Measurements from ENCODE around the gene BFSP1. TPM values are rescaled to one million over a fixed set of nuclear protein-coding genes. Genes with fewer than 3 reads are reported as not detected.

BFSP1 gene
- total and polyA plus RNA-seq, 9 donors = 0.92 to 4.9 (median 1.5) TPM

DNA sequence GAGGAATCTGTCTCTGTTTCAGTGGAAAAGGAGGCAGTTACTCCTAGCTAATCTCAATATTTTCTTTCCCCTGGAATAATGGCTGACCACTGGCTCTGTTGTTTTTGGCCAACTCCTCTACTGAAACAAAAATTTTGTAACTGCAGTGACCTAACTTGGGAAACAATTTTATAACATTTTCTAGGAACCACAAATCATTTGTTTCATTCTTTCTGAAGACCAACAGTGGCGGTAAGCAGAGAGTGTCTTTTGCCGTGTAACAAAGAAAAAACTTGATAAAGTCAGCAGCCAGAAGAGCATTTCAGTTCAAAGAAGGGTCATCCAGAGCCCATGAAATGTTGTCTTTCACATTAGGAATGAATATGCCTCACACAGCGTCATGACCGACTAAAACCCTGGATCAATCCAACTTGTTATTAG lies 11.8 kb upstream of the BFSP1 start:
- no peaks in the 10 kb centered on the region for H3K27me3 ChIP-seq
- DNase-seq = peak in 2 of 5 donors; percentile 24 to 46
- no peak overlapping the region for H3K4me3 ChIP-seq
- TF ChIP-seq, protein P1, sequence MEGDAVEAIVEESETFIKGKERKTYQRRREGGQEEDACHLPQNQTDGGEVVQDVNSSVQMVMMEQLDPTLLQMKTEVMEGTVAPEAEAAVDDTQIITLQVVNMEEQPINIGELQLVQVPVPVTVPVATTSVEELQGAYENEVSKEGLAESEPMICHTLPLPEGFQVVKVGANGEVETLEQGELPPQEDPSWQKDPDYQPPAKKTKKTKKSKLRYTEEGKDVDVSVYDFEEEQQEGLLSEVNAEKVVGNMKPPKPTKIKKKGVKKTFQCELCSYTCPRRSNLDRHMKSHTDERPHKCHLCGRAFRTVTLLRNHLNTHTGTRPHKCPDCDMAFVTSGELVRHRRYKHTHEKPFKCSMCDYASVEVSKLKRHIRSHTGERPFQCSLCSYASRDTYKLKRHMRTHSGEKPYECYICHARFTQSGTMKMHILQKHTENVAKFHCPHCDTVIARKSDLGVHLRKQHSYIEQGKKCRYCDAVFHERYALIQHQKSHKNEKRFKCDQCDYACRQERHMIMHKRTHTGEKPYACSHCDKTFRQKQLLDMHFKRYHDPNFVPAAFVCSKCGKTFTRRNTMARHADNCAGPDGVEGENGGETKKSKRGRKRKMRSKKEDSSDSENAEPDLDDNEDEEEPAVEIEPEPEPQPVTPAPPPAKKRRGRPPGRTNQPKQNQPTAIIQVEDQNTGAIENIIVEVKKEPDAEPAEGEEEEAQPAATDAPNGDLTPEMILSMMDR (IDR thresholded peaks at IDR 0.05) = no peak
- peak; percentile 50 for TF ChIP-seq EP300 (IDR thresholded peaks at IDR 0.05)
- H3K4me1 ChIP-seq (ENCODE audit: insufficient read depth) = peaks cover 7% of the 10 kb centered on the region
- H3K9me3 ChIP-seq = no peaks in the 10 kb centered on the region
- intact Hi-C loops (cut with DNase I) = no loop called here
- peak overlapping the region in 1 of 2 donors; percentile 82 for H3K27ac ChIP-seq
- WGBS, 3 donors = 5 to 7% (median 6%) methylated on average over 4 of the region's 4 CpGs
- H3K36me3 ChIP-seq = no peaks in the 10 kb centered on the region

DNA sequence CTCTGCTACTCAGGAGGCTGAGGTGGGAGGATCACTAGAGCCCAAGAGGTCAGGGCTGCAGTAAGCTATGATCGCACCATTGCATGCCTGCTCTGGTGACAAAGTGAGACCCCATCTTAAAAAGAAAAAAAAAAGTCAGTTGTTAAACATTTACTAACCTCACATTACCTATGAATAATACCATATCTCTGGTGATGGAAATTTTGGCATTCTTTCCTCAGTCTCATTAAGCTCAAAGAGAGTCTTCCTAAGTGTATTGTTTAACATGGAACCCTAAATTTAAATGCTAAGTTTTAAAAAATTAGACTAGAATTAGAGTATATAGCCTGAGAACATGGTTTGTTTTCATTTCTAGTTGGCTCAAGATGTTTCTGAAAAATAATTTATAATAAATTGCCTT lies 11.3 kb upstream of the BFSP1 start:
- Histone ChIP-seq H3K27me3 (no peaks in the 10 kb centered on the region), H3K4me1 (ENCODE audit: insufficient read depth) (peaks cover 7% of the 10 kb centered on the region), H3K36me3 (no peaks in the 10 kb centered on the region), H3K4me3 (no peak overlapping the region), H3K9me3 (no peaks in the 10 kb centered on the region), H3K27ac (peak overlapping the region in 1 of 2 donors; percentile 82)
- TF ChIP-seq, protein P1 (IDR thresholded peaks at IDR 0.05) = no peak
- TF ChIP-seq POLR2A (IDR thresholded peaks at IDR 0.05) = no peak
- no peak for TF ChIP-seq EP300 (IDR thresholded peaks at IDR 0.05)
- intact Hi-C loops (cut with DNase I) = no loop called here
- no peak for DNase-seq
- 8 to 27% (median 21%) methylated on average over 1 of the region's 1 CpG for WGBS, 3 donors

DNA sequence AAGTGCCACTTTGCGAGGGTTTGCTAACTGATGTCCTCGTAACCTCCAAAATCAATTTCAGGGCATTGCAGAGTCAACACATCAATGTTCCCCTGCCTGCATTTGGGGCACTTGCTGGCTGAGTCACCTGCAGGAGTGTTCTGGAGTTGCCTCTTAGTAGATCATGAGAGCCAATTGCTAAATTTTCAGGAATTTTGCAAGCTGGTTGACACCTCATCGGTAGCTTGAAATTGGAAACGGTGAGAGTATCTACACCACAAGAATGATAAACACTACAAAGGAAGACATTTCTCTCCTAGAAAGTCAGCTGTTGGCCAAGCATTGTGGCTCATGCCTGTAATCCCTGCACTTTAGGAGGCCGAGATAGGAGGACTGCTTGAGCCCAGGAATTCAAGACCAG lies 10.8 kb upstream of the BFSP1 start:
- Histone ChIP-seq H3K27ac (peak overlapping the region in 1 of 2 donors; percentile 82), H3K9me3 (no peaks in the 10 kb centered on the region), H3K27me3 (no peaks in the 10 kb centered on the region), H3K4me1 (ENCODE audit: insufficient read depth) (peaks cover 7% of the 10 kb centered on the region), H3K36me3 (no peaks in the 10 kb centered on the region), H3K4me3 (no peak overlapping the region)
- TF ChIP-seq EP300 (IDR thresholded peaks at IDR 0.05) (no peak), POLR2A (IDR thresholded peaks at IDR 0.05) (no peak)
- TF ChIP-seq, protein P1 (IDR thresholded peaks at IDR 0.05) = no peak
- no peak for DNase-seq
- intact Hi-C loops (cut with DNase I) = no loop called here
- WGBS, 3 donors = 38 to 50% (median 46%) methylated on average over 5 of the region's 5 CpGs

DNA sequence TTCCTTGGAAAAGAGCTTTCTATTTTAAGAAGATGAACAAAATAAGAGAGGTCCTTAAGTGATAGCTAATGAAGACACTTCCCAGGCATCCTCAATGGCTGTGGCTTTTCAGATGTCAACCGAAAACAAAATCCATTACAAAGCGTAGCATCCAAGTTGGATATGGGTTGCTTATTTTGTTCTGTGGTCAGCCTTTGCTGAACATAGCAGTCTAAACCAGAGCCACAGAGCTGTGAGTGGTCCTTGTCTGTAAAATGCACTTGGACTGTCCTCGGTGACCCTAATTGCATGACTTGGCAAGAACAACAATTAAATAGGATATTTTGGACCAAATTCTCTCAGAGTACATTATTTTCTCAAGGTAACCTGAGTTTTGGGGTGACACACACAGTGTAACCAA lies 10.4 kb upstream of the BFSP1 start:
- DNase-seq = no peak
- no peak overlapping the region for H3K27ac ChIP-seq
- no peaks in the 10 kb centered on the region for H3K9me3 ChIP-seq
- H3K4me3 ChIP-seq = no peak overlapping the region
- intact Hi-C loops (cut with DNase I) = no loop called here
- no peaks in the 10 kb centered on the region for H3K36me3 ChIP-seq
- peaks cover 7% of the 10 kb centered on the region for H3K4me1 ChIP-seq (ENCODE audit: insufficient read depth)
- WGBS, 3 donors = 58 to 74% (median 68%) methylated on average over 3 of the region's 3 CpGs
- no peaks in the 10 kb centered on the region for H3K27me3 ChIP-seq
- TF ChIP-seq, protein P1 (IDR thresholded peaks at IDR 0.05) = no peak
- TF ChIP-seq EP300 (IDR thresholded peaks at IDR 0.05) (no peak), POLR2A (IDR thresholded peaks at IDR 0.05) (no peak)
